ENCODE results near the gene OR11A1. TPM values are rescaled to one million over a fixed set of nuclear protein-coding genes. Genes with fewer than 3 reads are reported as not detected.
"Not testable (repeated sequence)": the region's sequence is repeated elsewhere in the genome, so short reads cannot be mapped to it uniquely, and the experiment has no call there.

Gene OR11A1
- total RNA-seq, 2 donors from 2014 or later = not detected

DNA sequence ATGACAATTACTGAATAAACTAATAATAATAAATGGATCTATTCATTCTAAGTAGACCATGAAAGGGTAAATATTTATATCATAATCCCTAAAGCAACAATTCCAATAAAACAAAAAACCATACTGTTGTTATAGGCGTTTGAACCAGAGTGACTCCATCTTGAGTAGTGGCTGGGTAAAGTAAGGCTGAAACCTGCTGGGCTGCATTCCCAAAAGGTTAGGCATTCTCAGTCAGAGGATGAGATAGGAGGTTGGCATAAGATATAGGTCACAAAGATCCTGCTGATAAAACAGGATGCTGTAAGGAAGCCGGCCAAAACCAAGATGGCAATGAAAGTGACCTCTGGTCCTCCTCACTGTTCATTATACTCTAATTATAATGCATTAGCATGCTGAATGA lies 8.4 kb upstream of the OR11A1 start:
- DNase-seq (ENCODE audit: low spot score) (no peak), ATAC-seq (no peak)
- Mint-ChIP-seq H3K36me3 (no peaks in the 10 kb centered on the region), H3K4me1 (ENCODE audit: low read depth in 2 of 2) (no peaks in the 10 kb centered on the region), H3K4me3 (no peak overlapping the region), H3K9me3 (no peaks in the 10 kb centered on the region), H3K27ac (no peak overlapping the region), H3K27me3 (peaks cover 17 to 26% of the 10 kb centered on the region in 2 donors)

DNA sequence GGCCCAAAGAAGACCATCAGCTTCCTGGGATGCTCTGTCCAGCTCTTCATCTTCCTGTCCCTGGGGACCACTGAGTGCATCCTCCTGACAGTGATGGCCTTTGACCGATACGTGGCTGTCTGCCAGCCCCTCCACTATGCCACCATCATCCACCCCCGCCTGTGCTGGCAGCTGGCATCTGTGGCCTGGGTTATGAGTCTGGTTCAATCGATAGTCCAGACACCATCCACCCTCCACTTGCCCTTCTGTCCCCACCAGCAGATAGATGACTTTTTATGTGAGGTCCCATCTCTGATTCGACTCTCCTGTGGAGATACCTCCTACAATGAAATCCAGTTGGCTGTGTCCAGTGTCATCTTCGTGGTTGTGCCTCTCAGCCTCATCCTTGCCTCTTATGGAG lies 5.2 kb upstream of the OR11A1 start:
- Mint-ChIP-seq H3K36me3 (no peaks in the 10 kb centered on the region), H3K4me3 (no peak overlapping the region), H3K4me1 (ENCODE audit: low read depth in 2 of 2) (no peaks in the 10 kb centered on the region), H3K27ac (no peak overlapping the region), H3K27me3 (peaks cover 22 to 29% of the 10 kb centered on the region in 2 donors), H3K9me3 (no peaks in the 10 kb centered on the region)
- no peak for DNase-seq (ENCODE audit: low spot score)
- peak; percentile 11 to 38 for ATAC-seq

DNA sequence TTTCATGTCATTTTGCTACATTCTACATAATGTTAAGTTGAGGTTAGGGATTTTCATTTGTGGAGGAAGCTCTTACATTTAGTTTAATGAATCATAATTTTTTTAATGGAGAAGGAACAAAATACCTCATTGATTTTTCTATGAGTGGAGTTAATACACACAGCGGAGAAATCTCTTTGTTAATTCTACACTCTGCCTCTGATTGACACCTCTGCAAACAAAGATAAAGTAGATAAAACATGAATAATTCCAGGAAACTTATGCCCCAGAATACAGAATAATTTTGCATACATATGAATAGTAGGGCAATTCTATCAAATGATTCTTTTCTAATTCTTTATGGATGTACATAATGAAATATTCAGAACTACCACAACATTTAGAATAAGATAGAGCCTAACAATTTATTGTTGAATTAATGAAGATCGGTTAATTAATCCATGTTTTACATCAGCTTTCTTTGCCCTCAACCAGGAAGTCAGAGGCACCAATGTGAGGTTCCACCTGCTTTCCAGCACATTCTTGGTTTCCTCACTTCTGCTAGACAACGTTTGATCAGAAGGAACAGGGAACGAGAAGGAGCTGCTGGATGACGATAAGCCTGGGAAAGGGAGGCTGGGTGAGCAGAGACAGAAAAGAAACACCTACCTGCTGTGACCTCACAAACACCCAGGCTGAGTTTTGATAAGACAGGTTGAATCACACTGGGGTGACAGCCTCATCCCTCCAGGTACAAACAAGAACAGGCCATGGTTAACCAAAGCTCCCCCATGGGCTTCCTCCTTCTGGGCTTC lies 4.3 kb upstream of the OR11A1 start:
- Mint-ChIP-seq H3K36me3 (no peaks in the 10 kb centered on the region), H3K27ac (no peak overlapping the region), H3K9me3 (no peaks in the 10 kb centered on the region), H3K4me1 (ENCODE audit: low read depth in 2 of 2) (no peaks in the 10 kb centered on the region), H3K27me3 (peaks cover 18 to 23% of the 10 kb centered on the region in 2 donors), H3K4me3 (no peak overlapping the region)
- no peak for ATAC-seq
- no peak for DNase-seq (ENCODE audit: low spot score)

DNA sequence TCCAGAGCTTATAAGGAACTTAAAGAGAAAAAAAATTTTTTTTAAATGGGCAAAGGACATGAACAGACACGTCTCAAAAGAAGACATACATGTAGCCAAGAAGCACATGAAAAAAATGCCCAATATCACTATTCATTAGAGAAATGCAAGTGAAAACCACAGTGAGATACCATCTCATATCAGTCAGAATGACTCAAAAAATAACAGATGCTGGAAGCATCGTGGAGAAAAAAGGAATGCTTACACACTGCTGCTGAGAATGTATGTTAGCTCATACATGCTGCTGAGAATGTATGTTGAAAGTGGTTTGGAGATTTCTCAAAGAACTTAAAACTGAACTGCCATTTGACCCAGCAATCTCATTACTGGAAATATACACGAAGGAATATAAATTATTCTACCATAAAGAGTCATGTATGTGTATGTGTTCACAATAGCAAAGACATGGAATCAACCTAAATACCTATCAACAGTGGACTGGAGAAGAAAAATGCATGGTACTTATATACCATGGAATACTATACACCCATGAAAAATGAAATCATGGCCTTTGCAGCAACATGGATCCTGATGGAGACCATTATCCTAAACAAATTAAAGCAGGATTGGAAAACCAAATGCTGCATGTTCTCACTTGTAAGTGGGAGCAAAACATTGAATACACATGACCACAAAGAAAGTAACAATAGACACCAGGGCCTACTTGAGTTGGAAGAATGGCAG lies 5.2 kb downstream of the OR11A1 start:
- no peak overlapping the region for H3K4me3 Mint-ChIP-seq
- H3K36me3 Mint-ChIP-seq = peaks cover 6% of the 10 kb centered on the region
- H3K27ac Mint-ChIP-seq = no peak overlapping the region
- H3K9me3 Mint-ChIP-seq = peaks cover 8% of the 10 kb centered on the region
- H3K27me3 Mint-ChIP-seq = peaks cover 29 to 52% of the 10 kb centered on the region in 2 donors
- DNase-seq (ENCODE audit: low spot score) (no peak), ATAC-seq (no peak)
- no peaks in the 10 kb centered on the region for H3K4me1 Mint-ChIP-seq (ENCODE audit: low read depth in 2 of 2)

DNA sequence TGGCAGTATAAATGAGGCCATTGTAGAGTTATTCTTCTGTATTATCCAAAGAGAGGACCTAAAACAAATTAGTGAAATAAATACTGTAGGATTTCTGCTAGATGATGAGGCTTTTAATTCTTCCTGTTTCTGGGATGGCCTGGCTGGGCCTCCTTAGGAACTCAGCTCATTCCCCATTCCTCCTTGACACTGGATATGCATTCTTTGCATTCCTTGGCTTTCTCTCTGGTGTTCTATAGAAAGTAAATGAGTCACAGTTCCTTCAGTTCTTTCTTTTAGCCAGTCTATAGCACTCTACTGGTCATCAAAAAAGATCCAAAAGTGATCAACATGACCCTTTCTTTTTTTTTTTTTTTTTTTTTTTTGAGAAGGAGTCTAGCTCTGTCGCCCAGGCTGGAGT lies 9.2 kb downstream of the OR11A1 start:
- H3K4me3 Mint-ChIP-seq = no peak overlapping the region
- H3K9me3 Mint-ChIP-seq = peaks cover 14% of the 10 kb centered on the region
- peaks cover 40 to 66% of the 10 kb centered on the region in 2 donors for H3K27me3 Mint-ChIP-seq
- H3K4me1 Mint-ChIP-seq (ENCODE audit: low read depth in 2 of 2) = no peaks in the 10 kb centered on the region
- DNase-seq (ENCODE audit: low spot score) = no peak
- H3K36me3 Mint-ChIP-seq = peaks cover 6% of the 10 kb centered on the region
- H3K27ac Mint-ChIP-seq = no peak overlapping the region
- no peak for ATAC-seq

DNA sequence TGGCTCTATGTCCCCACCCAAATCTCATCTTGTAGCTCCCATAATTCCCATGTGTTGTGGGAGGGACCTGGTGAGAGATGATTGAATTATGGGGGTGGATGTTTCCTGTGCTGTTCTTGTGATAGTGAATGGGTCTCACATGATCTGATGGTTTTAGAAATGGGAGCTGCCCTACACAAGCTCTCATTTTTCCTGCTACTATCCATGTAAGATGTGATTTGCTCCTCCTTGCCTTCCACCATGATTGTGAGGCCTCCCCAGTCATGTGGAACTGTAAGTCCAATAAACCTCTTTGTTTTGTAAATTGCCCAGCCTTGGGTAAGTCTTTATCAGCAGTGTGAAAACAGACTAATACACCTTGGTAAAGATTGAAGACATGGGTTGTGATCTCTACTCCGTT lies 12.8 kb downstream of the OR11A1 start:
- not testable (repeated sequence) for DNase-seq (ENCODE audit: low spot score); H3K27ac Mint-ChIP-seq; ATAC-seq; H3K4me3 Mint-ChIP-seq; H3K36me3 Mint-ChIP-seq; H3K4me1 Mint-ChIP-seq (ENCODE audit: low read depth in 2 of 2)
- H3K27me3 Mint-ChIP-seq = peaks cover 41 to 61% of the 10 kb centered on the region in 2 donors
- peaks cover 10% of the 10 kb centered on the region for H3K9me3 Mint-ChIP-seq

DNA sequence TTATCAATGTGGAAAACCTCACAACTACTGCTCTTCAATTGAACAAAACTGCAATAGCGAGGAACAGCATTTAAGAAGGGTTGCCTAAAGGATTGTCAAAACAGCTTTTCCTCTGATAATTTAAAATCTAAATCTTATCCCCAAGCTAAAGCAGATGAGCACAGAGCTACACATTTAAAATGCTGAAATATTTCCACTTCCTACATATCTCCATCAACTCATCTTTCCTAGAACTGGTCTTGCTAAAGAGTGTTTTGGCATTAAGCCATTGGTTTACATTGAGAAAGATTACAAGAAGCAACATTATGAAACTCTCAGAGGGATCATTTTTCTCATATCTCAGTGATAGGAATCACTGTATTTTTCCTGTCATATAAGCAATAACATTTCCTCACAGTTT lies 14.2 kb downstream of the OR11A1 start:
- DNase-seq (ENCODE audit: low spot score) = no peak
- Mint-ChIP-seq H3K4me1 (ENCODE audit: low read depth in 2 of 2) (no peaks in the 10 kb centered on the region), H3K9me3 (peaks cover 7% of the 10 kb centered on the region), H3K4me3 (no peak overlapping the region), H3K27me3 (peaks cover 36 to 58% of the 10 kb centered on the region in 2 donors), H3K36me3 (no peaks in the 10 kb centered on the region), H3K27ac (no peak overlapping the region)
- ATAC-seq = peak in 1 of 2 donors; percentile 31

DNA sequence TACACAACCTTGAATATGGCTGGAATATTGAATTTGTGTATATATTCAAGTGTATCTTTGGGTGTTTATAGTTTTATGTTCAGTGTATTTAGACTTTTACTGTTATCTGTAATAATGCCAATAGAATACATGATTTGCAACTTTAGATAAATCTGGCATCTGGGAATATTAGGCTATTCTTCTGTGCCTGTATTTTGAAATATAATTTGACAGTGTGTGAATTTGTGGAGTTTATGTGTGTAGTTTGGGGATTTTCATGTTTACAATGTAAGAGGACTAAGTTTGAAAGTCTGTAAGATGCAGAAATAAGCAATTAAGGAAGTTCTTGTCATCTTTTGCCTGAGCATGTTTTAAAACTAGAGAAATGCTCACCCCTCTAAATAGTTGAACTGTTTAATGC lies 17.9 kb downstream of the OR11A1 start, which contains the start of gene OR10C1:
TSS of gene OR10C1 (plus strand) at position 301 of the 400 bp plus-strand sequence. CDS start 710 bp downstream, outside the sequence.
- no peak within 1 kb of the TSS for H3K27ac Mint-ChIP-seq
- DNase-seq (ENCODE audit: low spot score) = no peak
- H3K4me3 Mint-ChIP-seq = no peak within 1 kb of the TSS
- H3K27me3 Mint-ChIP-seq = peaks cover 20 to 35% of the 10 kb centered on the region in 2 donors
- H3K36me3 Mint-ChIP-seq = no peaks in the 10 kb centered on the region
- H3K4me1 Mint-ChIP-seq (ENCODE audit: low read depth in 2 of 2) = no peaks in the 10 kb centered on the region
- ATAC-seq = no peak
- peaks cover under 1% of the 10 kb centered on the region for H3K9me3 Mint-ChIP-seq

DNA sequence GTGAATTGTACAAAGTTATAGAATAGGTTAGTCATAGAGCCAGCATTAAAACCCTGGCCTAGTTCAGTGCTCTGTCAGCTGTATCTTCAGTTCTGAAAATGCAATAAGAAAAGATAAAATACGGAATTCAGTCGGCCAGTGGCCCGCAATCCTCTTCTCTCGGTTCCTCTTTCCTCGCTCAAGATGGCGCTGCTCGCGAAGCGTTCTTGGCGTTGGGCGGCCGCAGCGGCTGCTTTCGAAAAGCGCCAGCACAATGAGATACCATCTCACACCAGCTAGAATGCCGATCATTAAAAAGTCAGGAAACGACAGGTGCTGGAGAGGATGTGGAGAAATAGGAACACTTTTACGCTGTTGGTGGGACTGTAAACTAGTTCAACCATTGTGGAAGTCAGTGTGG lies 20.1 kb downstream of the OR11A1 start:
- not testable (repeated sequence) for ATAC-seq; DNase-seq (ENCODE audit: low spot score); H3K4me1 Mint-ChIP-seq (ENCODE audit: low read depth in 2 of 2); H3K36me3 Mint-ChIP-seq; H3K4me3 Mint-ChIP-seq; H3K27ac Mint-ChIP-seq; H3K9me3 Mint-ChIP-seq
- H3K27me3 Mint-ChIP-seq = peaks cover 28 to 39% of the 10 kb centered on the region in 2 donors

DNA sequence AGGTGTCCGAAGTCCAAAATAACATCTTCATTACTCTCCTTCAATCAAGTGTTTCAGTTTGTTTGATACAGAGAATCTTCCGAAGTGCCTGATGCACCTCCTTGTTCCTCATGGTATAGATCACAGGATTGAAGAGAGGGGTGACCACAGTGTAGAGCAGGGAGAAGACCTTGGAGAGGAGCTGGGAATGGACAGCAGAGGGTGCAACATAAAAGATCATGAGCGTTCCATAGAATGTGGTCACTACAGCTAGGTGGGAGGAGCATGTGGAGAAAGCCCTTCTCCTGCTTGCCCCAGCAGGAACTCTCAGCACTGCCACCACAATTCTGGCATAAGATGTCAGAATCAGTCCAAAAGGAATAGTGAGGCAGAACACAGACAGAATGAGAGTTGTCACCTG lies 30.2 kb downstream of the OR11A1 start:
- Mint-ChIP-seq H3K27ac (no peak overlapping the region), H3K27me3 (peaks cover 29 to 49% of the 10 kb centered on the region in 2 donors), H3K36me3 (no peaks in the 10 kb centered on the region), H3K9me3 (no peaks in the 10 kb centered on the region), H3K4me1 (ENCODE audit: low read depth in 2 of 2) (no peaks in the 10 kb centered on the region), H3K4me3 (no peak overlapping the region)
- no peak for DNase-seq (ENCODE audit: low spot score)
- no peak for ATAC-seq

DNA sequence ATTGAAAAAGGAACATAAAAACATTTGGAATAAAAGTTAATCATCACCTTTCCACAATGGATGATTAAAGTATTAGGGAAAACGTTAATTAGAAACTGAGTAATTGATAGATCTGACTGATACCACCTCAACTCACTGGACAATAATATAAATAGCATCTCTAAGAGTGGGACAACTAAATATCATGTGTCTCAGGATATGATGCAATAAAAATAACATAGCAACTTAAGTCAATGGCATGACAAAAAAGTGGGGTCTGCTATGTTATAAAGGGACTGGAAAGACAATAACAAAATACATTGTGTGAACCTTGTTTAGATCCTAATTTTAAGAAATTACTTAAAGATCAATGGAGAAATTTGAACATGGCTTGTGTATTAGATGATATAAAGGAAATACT lies 31.8 kb downstream of the OR11A1 start:
- H3K4me3 Mint-ChIP-seq = no peak overlapping the region

DNA sequence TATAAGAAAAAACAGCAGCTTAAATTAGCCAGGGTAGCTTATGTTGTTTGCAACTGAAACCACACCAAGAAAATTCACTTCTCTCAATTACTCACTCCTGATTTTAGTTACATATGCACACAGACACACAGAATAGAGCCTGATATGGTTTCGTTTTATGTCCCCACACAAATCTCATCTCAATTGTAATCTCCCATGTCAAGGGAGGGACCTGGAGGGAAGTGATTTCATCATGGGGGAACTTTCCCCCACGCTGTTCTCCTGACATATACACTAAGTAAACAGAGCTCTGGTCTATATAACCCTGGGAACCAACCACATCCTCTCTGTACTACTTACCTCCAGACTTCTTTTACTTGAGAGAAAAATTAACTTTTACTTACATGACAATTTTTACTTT lies 32.3 kb downstream of the OR11A1 start:
- DNase-seq (ENCODE audit: low spot score) (no peak), ATAC-seq (peak in 1 of 2 donors; percentile 38)
- Mint-ChIP-seq H3K27ac (no peak overlapping the region), H3K9me3 (no peaks in the 10 kb centered on the region), H3K36me3 (peaks cover 5% of the 10 kb centered on the region), H3K27me3 (peaks cover 23 to 53% of the 10 kb centered on the region in 2 donors), H3K4me3 (no peak overlapping the region), H3K4me1 (ENCODE audit: low read depth in 2 of 2) (no peaks in the 10 kb centered on the region)

More for the DNA sequence above, 31.8 kb downstream of the OR11A1 start:
- peaks cover 24 to 53% of the 10 kb centered on the region in 2 donors for H3K27me3 Mint-ChIP-seq
- H3K27ac Mint-ChIP-seq = no peak overlapping the region
- DNase-seq (ENCODE audit: low spot score) (no peak), ATAC-seq (no peak)
- no peaks in the 10 kb centered on the region for H3K4me1 Mint-ChIP-seq (ENCODE audit: low read depth in 2 of 2)
- peaks cover 5% of the 10 kb centered on the region for H3K36me3 Mint-ChIP-seq
- no peaks in the 10 kb centered on the region for H3K9me3 Mint-ChIP-seq

DNA sequence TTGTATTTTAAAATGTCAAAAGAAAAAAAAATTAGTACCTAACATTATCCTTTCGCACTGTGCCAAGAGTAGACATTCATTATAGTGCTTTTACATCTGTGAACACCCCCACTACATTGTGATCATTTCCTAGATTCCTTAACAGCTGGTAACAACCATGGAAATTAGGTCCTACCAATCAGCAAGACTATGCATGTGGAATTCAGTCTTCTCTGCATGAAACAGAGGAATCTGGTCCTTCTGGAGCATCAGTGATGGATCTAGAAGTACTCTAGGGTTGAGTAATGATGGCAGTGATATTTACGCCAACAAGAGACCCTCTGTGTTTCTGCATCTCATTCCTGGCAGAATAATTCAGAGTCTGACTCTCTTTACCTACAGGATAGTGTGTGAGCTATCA lies 32.7 kb downstream of the OR11A1 start:
- no peak for ATAC-seq
- Mint-ChIP-seq H3K27ac (no peak overlapping the region), H3K4me3 (no peak overlapping the region), H3K27me3 (peaks cover 19 to 48% of the 10 kb centered on the region in 2 donors), H3K36me3 (peaks cover 5% of the 10 kb centered on the region), H3K4me1 (ENCODE audit: low read depth in 2 of 2) (no peaks in the 10 kb centered on the region), H3K9me3 (no peaks in the 10 kb centered on the region)
- DNase-seq (ENCODE audit: low spot score) = no peak

DNA sequence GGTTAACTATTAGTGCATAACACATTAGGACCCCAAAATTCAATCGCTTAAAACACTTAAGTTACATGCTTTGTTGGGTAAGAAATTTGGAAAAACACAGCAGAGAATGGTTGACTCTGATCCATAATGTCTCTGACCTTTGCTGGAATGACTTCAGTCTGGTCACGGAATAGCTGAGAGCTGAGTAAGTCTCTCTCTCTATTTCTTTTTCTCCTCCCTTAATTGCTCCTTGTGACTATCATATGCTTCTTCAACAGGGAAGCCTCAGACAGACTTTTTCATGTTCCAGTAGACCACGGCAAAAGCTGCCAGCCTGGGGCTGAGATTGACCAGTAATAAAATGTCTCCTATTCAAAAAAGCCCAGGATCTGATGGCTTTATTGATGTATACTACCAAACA lies 37.4 kb downstream of the OR11A1 start:
- no peaks in the 10 kb centered on the region for H3K4me1 Mint-ChIP-seq (ENCODE audit: low read depth in 2 of 2)
- peaks cover 22 to 43% of the 10 kb centered on the region in 2 donors for H3K27me3 Mint-ChIP-seq
- ATAC-seq (no peak), DNase-seq (ENCODE audit: low spot score) (no peak)
- peaks cover 5% of the 10 kb centered on the region for H3K36me3 Mint-ChIP-seq
- no peak overlapping the region for H3K27ac Mint-ChIP-seq
- no peak overlapping the region for H3K4me3 Mint-ChIP-seq
- peaks cover 2% of the 10 kb centered on the region for H3K9me3 Mint-ChIP-seq

All from natural killer cell treated with Interleukin-12 subunit alpha and Interleukin-12 subunit beta and Interleukin-15 and Interleukin-18, amount 100 ng/mL, for 72 hours (primary cell).